Activated CD4-positive, alpha-beta T cell treated with anti-CD3 and anti-CD28 coated beads for 4 hours (primary cell): ENCODE data around the gene C10orf62.

Experiments used
- DNase-seq, 2 donors: peaks; one replicate each; pipeline ENCODE4 v3.0.0-alpha.2; 2020

The C10orf62 gene

DNA sequence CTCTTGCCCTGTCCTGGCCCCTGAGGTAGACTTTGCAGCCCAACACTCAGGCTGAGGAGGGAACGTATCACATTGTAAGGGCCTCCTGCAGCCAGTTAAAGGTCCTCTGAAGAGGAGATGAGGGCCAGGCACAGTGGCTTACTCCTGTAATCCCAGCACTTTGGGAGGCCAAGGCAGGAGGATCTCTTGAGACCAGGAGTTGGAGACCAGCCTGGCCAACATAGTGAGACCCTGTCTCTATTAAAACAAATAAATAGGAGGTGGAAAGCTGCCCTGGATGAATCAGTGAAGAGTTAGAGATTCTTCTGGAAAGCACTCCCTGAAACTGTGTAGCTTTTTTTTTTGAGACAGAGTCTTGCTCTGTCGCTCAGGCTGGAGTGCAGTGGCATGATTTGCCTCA, 2.3 kb upstream of the C10orf62 start:
- DNase-seq = no peak

DNA sequence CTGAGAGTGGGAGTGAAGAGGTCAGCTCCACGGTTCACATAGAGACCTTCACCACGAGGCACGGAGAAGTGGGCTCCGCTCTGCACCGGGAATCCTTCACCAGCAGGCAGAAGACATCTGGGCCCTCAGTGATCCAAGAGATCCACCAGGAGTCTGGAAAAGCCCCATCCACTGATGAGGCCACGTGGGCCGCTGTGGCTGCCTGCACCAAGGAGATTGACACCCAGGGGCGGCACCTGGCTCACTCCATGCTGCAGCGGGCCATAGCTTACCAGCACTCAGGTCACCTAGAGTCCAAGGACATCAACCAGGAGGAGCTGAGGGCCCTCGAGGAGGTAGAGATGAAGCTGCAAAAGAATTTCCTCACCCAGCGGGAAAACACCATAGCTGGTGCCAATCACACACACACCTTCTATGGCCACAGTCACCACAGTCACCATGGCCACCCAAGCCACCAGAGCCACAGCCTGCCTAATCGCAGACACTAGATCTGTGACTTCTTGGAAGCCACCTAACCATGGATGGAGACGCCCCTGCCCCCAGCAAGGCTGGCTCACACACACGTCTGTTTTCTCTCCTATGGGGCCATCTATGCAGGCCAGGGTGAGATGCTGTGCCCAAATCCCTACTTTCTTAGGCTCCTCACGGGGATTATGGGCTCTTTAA, 694 bp downstream of the C10orf62 start:
- DNase-seq = no peak

DNA sequence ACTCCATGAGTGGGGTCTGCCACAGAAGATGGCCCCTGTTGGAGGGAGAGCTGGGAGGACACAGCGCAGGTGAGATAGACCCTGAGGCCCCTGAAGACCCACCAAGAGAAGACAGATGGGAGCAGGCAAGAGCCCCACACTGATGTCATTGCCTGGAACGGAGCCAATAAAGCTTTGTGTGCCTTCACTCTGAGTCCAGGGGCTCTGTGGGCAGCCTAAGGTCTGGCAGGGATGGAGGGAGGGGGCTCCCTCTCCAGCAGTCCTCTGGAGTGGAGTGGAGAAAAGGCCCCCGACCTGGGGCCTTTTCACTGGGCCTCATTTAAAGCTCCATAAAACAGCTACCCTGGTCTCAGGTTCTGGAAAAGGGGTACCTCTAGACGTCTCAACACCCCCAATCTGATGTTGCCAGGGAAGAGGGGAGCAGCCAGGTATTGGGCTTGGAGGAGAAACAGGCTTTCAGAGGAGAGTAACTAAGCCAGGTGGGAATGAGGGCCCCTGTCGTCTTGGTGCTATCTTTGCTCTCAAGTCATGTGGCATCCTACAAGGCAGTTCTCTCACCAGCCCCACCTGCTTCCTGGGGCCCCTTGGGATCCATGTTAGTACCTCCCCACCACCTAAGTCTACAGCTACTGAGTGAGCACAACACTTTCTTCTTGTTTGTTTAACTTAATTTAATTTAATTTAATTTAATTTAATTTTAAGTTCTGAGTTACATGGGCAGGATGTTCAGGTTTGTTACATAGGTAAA, 1.4 kb downstream of the C10orf62 start:
- DNase-seq = no peak

DNA sequence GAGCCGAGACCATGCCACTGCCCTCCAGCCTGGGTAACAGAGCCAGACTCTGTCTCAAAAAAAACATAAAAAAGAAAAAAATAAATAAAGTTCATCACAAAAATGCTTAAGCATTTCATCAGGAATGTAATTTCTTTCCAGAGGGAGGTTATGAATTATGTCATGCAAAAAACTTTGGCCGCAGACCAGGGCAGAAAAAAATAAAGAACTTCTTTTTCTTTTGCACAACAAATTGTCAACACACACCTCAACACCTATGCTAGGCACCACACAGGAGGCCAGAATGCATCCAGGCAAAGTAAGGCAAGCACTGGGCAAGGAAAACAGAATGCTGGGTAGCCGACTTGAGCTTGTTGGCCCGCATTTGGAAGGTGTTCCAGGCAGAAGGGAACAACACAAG, 3.9 kb downstream of the C10orf62 start:
- DNase-seq = no peak

DNA sequence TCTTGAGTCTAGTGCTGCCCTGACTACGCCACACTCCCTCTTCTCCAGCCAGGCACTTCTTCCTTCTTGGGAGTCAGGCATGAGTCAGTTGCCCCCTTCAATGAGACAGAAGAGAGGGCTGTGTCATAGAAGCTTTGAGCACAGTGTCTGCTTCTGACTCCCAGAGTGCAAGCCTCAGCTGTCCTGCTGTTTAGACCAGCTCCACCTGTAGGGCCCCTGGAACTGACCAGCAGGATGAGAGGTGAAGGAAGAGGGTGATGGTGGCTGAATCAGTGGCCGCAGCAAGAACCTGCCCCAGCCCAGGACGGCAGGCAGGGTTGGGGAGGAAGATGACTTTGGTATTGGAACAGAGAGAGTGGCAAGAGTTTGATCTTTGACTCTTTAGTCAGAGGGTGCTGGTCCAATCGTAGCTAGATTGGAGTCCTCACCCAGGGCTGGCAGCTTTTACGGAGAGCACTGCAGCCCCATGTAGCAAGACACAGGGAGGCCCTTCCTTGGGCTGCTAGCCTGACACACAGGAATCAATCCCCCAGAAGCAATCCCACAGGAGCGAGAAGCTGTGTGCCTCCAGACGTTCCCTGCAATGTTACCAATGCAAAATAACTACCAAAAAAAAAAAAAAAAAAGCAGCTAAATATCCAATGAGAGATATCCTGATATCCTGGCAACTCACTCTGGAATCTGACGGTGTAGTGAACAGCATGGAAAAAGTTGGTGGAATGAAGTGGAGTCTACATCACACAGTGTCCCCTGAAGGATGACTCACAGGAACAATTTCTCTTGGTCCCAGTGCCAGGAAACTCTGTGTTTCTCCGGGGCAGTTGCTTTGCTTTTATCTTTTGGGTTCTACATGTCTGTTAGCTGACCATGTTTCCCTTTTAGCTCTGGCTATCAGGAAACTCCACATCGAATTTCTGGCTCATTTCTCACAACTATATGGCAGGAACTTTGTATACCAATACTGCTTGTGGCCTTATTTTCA, 6.9 kb downstream of the C10orf62 start:
- no peak for DNase-seq

DNA sequence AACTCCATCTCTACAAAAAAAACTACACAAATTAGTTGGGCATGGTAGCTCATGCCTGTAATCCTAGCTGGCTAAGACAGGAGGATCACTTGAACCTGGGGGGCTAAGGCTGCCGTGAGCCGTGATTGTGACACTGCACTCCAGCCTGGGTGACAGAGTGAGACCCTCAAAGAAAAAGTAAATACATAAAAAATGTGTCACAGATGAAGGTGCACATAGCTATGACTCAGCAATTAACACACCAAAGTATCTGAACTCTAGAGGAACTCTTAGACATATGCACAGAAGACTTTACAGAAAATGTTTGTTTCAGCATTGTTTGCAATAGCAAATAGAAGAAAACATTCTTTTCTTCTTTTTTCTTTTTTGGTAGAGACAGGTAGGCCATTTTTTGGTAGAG, 8.3 kb downstream of the C10orf62 start:
- no peak for DNase-seq

DNA sequence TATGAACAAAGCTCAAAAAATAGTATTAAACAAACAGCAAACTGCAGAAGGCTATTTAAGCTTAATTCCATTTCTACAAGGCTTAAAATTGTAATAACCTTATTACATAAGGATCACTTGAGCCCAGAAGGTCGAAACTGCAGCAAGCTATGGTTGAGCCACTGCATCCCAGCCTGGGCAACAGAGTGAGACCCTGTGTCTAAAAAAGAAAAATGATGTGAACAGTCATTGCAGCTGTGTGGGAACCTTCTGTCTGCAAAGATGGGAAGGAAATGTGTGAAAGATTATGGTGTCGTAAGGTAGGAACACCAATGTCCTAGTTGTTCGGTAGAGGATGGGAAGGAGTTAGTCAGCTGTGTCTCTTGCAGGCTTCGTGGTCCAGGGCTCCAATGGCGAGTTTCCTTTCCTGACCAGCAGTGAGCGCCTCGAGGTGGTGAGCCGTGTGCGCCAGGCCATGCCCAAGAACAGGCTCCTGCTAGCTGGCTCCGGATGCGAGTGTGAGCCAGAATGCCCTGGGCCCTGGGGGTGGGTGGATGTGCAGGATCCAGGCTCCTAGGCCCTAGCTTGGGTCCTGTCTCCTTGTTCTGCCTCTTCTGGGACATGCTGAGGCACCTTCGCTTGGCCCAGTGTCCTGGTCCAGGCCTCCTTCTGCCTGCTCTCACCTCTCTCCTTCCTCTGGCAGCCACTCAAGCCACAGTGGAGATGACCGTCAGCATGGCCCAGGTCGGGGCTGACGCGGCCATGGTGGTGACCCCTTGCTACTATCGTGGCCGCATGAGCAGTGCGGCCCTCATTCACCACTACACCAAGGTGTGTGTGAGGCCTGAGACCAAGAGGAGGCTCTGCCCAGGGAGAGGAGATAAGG, 9.1 kb downstream of the C10orf62 start:
- DNase-seq = no peak

DNA sequence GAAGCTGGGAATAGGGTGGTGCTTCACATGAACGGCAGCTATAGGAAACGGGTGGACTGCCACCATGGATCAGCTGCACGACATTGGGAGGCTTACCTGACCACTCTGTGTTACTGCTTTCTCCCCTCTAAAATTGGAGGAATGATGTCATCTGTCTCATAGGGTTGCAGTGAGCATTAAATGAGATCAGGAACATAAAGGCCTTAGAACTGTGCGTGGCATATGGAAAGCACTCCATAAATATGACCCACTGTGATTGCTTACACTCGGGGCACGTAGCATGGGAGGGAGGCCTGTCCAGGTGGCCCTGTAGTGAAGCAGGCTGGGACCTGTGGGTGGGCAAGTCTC, 9.7 kb downstream of the C10orf62 start:
- no peak for DNase-seq

DNA sequence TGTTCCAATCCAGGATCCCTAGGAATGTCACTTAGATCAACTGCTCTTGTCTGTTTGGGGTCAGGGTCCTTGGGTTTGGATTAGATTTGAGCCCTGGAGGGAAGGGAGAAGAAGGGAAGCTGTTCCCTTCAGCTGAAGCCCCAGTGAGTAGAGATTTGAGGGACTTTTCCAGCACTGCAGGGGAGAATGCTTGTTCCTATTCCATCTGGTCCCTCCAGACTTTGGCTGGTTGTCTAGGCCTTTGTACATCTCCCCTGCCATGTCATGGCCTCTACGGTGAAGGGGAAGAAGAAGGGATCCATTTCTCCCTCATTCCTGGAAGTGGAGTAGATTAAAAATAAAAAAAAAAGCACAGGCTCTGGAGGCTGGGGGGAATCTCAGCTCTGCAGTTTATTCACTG, 11.1 kb downstream of the C10orf62 start:
- no peak for DNase-seq

DNA sequence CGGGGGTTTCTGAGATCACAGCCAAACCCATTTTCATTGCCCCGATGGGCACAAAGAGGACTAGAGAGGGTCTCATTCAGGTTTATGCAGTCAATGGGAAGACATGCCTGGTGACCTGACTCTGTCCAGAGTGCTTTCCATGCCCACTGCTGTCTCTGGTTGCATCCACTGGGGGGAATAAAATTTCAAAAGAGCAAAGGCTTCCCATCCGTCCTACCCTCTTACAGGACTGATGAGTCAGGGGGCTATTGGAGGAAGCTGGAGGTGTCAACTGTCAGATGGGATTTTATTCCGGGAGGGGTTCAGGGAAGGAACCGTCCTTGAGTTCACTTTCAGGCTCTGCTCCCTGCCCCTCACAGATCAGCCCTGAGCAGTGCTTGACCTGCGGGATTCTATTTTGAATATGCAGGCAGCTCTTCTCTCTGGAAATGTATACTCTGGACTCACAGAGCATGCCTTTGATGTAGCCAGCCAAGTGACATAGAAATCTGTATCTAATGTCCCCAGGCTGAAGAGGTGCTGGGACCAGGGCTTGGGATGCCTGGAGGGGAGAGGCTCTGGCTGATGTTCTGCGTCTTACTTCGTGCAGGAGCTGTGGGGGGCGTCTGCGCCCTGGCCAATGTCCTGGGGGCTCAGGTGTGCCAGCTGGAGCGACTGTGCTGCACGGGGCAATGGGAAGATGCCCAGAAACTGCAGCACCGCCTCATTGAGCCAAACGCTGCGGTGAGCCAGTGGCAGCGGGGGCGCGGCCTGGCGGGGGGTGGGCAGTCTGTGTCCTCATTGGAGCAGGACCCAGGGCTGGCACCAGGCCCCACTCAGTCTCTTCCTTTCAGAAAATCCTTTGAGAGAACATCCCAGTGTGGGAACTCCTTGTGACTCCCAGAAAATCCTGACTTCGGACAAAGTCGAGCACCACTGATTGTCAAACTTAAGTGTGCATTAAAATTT, 12.0 kb downstream of the C10orf62 start:
- DNase-seq = no peak

DNA sequence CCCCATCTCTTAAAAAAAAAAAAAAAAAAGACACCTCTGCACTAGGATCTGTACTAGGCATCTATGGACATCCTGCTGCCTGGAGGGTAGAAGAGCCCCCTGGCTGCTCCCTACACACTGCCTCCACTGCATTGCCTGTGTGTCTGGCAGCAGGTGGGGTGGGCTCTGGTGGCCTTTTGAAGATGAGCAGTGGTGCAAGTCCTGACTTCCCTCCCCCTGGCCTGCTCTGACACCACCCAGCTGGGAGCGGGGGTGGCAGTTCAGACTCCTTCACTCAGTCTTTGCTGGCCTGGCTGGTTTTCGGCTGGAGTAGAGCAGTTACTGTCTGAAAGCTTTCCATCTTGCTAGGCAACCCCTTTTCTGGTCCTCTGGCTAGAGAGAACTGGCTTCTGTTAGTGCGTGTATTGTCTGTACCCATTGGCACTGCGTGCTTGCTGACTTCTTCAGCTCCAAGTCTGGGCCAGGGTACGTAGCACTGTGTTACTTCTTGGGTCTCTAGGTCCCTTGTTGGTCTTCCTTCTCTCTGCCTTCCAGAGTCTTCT, 17.6 kb downstream of the C10orf62 start:
- no peak for DNase-seq

DNA sequence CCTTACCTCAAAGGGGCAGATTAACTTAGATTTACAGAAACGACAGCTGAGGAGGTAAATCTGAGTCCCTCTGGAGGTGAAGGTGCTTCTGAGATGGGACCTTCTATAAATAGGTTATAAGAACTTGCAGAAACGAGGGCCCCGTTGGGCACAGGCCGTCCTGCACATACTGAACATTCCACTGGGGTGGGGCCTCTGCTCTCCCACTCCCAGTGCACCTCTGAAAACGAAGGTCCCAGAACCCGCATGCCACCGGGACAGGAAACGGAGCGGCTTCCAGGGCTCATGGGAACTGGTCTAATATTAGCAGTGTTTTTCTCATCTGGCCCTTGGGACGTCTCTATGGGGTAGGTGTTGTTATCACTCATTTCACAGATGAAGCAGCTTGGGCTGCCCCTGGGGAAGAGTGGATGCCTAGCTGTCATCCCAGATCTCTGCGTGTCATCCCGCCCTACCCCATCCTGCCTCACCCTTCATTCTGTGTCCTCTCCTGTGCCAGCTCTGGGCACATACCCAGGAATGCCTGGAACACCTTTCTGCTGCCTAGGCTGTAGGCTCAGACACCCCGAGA, 19.6 kb downstream of the C10orf62 start:
- DNase-seq = no peak

DNA sequence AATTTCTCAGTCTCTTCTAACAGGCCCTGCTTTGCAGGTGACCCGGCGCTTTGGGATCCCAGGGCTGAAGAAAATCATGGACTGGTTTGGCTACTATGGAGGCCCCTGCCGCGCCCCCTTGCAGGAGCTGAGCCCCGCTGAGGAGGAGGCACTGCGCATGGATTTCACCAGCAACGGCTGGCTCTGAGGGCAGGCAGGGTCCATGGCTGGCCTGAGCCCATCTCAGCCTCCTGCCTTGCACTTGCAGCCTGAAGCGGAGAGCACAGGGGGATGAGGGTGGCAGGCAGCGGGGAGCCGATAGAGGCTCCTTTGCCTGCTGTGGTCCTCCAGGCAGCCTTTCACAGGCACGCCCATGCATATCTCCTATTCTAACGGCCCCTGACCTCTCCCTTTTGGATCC, 22.0 kb downstream of the C10orf62 start:
- DNase-seq = no peak

DNA sequence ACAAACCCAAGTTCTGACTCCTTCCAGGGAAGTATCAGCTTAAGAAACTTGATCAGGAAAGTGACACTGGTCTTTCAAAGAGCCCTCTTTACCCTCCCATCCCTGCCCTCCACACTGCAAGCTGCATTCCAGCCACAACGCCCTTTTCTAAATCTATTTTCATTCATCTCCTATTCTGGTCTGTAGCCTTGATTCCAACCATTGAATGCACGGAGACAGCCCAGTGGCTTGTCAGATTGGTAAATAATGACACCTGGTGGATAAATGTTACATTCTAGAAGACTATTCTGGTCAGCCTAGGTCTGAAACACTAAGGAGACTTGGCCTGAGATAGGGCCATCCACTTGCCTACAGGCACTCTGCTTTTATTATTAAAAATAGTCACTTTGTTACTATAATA, 22.9 kb downstream of the C10orf62 start:
- no peak for DNase-seq

DNA sequence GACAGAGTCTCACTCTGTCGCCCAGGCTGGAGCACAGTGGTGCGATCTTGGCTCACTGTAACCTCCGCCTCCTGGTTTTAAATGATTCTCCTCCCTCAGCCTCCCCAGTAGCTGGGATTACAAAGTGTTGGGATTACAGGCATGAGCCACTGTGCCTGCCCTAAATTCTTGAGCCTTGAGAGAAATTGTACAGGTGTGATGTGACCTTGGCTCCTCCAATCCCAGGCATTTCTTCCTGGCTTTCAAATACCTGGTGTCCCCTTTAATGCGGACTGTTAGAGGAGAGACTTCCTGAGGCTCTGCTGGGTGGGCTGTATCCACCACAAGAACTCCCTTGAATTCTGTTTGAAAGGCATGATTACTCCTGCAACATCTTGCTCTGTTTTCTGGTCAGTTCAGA, 28.8 kb downstream of the C10orf62 start:
- DNase-seq = no peak

DNA sequence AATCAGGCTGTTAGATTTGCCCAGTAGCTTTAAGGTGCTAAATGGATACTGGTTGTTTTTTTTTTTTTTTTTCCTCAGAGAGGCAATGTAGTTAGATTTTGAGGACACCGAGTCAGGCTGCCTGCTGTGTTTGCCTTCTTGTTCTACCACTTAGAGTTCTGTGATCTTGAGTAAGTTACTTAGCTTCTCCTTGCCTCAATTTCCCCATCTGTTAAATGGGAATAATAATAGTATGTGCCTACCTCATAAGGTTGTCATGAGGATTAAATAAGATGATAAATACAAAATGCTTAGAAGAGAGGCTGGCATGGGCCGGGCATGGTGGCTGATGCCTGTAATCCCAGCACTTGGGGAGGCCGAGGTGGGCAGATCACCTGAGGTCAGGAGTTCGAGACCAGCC, 29.2 kb downstream of the C10orf62 start:
- no peak for DNase-seq

DNA sequence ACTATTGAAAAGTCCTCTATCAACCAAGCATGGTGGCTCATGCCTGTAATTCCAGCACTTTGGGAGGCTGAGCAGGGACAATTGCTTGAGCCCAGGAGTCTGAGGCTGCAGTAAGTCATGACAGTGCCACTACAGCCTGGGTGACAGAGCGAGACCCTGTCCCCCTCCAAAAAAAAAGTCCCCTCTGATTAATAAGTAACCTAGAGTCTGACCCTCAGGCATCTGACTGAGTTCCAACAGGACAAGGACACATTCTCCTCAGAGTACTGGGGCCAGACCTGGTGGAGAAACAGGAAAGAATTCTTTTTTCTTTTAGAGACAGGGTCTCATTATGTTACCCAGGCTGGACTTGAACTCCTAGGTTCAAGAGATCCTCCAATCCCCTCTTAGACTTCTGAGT, 33.8 kb downstream of the C10orf62 start:
- DNase-seq = no peak

DNA sequence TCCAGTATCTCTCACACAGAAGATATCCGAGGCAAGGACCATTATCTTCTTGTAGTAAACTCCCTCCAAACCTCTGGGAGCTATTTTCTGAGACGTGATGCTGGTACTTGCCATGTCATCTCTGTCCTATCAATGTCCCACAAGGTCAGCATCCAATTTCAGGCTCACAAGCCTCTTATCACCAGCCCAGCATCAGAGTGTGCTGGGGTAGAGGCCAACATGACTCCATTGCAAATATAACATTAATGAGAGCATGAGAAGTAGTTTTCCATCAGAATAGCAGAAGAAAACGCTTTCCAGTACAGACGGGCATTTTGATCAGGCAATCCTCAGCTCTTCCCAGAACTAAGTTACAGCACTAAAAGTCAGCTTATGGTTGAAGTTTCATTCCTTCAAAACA, 38.2 kb downstream of the C10orf62 start:
- no peak for DNase-seq

DNA sequence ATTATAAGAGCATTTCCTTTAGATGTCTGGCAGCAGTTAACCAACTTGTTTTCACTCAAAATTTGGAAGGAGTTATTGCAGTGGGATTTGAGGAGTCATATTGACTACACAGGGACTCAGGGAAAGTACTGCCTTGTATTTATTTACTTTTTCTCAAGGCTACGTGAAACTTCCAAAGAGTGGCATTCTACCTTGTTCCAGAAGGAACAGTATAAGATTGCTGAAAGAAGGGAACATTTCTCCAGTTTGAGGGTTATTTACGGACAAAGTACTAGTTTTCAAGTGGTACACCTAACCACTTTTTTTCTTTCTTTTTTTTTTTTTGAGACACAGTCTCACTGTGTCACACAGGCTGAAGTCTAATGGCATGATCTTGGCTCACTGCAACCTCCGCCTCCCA, 38.7 kb downstream of the C10orf62 start:
- no peak for DNase-seq

DNA sequence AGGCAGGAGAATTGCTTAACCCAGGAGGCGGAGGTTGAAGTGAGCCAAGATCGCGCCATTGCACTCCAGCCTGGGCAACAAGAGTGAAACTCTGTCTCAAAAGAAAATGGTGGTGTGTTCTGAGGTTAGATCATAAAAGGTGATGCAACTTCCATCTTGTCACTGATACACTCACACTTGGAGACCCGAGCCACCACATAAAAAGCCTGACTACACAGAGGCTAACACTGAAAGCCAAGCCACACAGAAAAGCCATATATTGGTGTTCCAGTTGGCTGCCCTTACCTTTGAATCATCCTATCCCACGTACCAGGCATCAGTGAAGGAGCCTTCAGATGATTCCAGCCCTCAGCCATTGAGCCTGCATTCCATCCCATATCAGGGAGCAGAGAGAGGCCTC, 39.8 kb downstream of the C10orf62 start:
- DNase-seq = no peak

DNA sequence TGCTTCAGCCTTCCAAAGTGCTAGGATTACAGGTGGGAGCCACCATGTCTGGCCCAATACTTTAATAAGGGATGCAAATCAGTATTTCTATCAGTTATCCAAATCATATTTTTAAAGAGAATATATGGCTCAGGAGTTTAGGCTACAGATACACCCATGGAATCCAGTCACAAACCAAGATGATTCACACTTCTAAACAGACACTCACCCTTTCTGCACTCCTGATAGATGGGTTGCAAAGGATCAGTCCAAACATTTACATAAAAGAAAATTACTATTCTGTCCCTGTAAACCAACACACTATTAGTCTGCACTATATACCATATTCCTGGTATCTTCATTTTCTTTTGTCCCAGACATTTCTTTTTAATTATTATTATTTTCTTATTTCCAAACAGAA, 41.6 kb downstream of the C10orf62 start:
- no peak for DNase-seq
